HCT116 (cell line): ENCODE measurements around the gene CDK8. TPM values are rescaled to one million over a fixed set of nuclear protein-coding genes. Genes with fewer than 3 reads are reported as not detected.

Source experiments
- ATAC-seq: fragments of 200-7000 bp; cut with Tn5 transposase; 2 replicates; pipeline ENCODE4 v1.9.1; 2020; ENCODE audit warnings: mild to moderate bottlenecking, moderate library complexity
- BruUV-seq: library from RNA; stranded (reverse); fragments of 400-500 nt; replicated peaks from 2 replicates; lab custom pipeline; 2021; lab: Mats Ljungman, UMichigan
- CTCF ChIA-PET: fragments of 300-600 bp; sonication (Branson Sonifier 250); formaldehyde crosslinking; loops from one replicate; lab custom pipeline; 2021; ENCODE audit warnings: antibody characterized with exemption; lab: Charles Lee
- POLR2A ChIA-PET: fragments of 300-600, 350-600 bp; sonication (Branson Sonifier 250); formaldehyde crosslinking; loops from one replicate; lab custom pipeline; 2021; ENCODE audit warnings: antibody characterized with exemption; lab: Charles Lee
- RAD21 ChIA-PET, 2 experiments: fragments of 300-600 bp; sonication (Branson Sonifier 250); formaldehyde crosslinking; loops; one replicate each; lab custom pipeline; 2023; ENCODE audit warnings: low total read pairs in 2 of 2; ENCODE audit not compliant: uncharacterized antibody in 2 of 2, unreplicated experiment in 2 of 2, low non-redundant PET in 1 of 2; lab: Charles Lee
- DNase-seq: peaks from one replicate; pipeline ENCODE4 v3.0.0-alpha.2; 2010; ENCODE audit warnings: low read depth, low spot score
- H2AFZ ChIP-seq: fragments of 200-600 bp; shearing (Covaris generic), sonication (generic); 2 replicates; pipeline ENCODE4 v1.6.1; 2017; ENCODE audit warnings: low read depth, mixed run types, mixed read lengths, antibody characterized with exemption, low read length; ENCODE audit not compliant: poor library complexity, severe bottlenecking
- H3K27ac ChIP-seq: 2 replicates; pipeline ENCODE4 v1.5.1; 2012; ENCODE audit warnings: low read depth, low read length
- H3K27me3 ChIP-seq: fragments of 200-600 bp; sonication (generic); 2 replicates; pipeline ENCODE4 v1.6.1; 2016; ENCODE audit warnings: mixed run types, low read length, mixed read lengths; ENCODE audit not compliant: insufficient read depth
- H3K36me3 ChIP-seq, 2 experiments: fragments of 200-500 bp in 1 of 2; fragments of 200-600 bp in 1 of 2; sonication (Bioruptor generic) in 1 of 2; sonication (generic) in 1 of 2; 2 replicates each; pipeline versions ENCODE4 v1.5.1 to v1.6.1; 2014 to 2016; ENCODE audit warnings: low read length in 2 of 2, inconsistent platforms in 1 of 2, mixed read lengths in 1 of 2, mixed run types in 1 of 2; ENCODE audit not compliant: insufficient read depth in 2 of 2, control insufficient read depth in 1 of 2
- H3K4me1 ChIP-seq, 2 experiments: fragments of 200-600 bp in 1 of 2; sonication (generic) in 1 of 2; 2 replicates each; pipeline versions ENCODE4 v1.5.1 to v1.6.1; 2012 to 2017; ENCODE audit warnings: low read length in 2 of 2, inconsistent platforms in 1 of 2, mild to moderate bottlenecking in 1 of 2, mixed read lengths in 1 of 2, mixed run types in 1 of 2, moderate library complexity in 1 of 2; ENCODE audit not compliant: insufficient read depth in 2 of 2, control insufficient read depth in 1 of 2
- H3K4me2 ChIP-seq: fragments of 200-600 bp; sonication (generic); 2 replicates; pipeline ENCODE4 v1.6.1; 2017; ENCODE audit warnings: mixed run types, low read length, mixed read lengths
- H3K4me3 ChIP-seq, 2 experiments: fragments of 200-600 bp in 1 of 2; sonication (generic) in 1 of 2; replicated peaks in 1 of 2; 2 replicates each; pipeline ENCODE4 v1.5.1; 2011 to 2016; ENCODE audit warnings: low read length in 2 of 2, control low read depth in 1 of 2, low read depth in 1 of 2, mild to moderate bottlenecking in 1 of 2, mixed read lengths in 1 of 2, mixed run types in 1 of 2
- H3K79me2 ChIP-seq: fragments of 200-600 bp; sonication (generic); 2 replicates; pipeline ENCODE4 v1.6.1; 2017; ENCODE audit warnings: mild to moderate bottlenecking, mixed run types, low read length, moderate library complexity, mixed read lengths; ENCODE audit not compliant: insufficient read depth
- H3K9ac ChIP-seq: fragments of 200-600 bp; sonication (generic); 2 replicates; pipeline ENCODE4 v1.6.1; 2016; ENCODE audit warnings: low read length, mixed read lengths
- H3K9me2 ChIP-seq: fragments of 200-600 bp; sonication (generic), shearing (Covaris generic); 2 replicates; pipeline ENCODE4 v1.6.1; 2017; ENCODE audit warnings: mixed run types, mild to moderate bottlenecking, moderate library complexity; ENCODE audit not compliant: insufficient read depth
- H3K9me3 ChIP-seq, 2 experiments: fragments of 200-500 bp in 1 of 2; fragments of 200-600 bp in 1 of 2; sonication (Bioruptor generic) in 1 of 2; sonication (generic) in 1 of 2; 2 replicates each; pipeline ENCODE4 v1.6.1; 2014 to 2017; ENCODE audit warnings: low read length in 2 of 2, mixed read lengths in 2 of 2, inconsistent platforms in 1 of 2, low read depth in 1 of 2, mild to moderate bottlenecking in 1 of 2, mixed run types in 1 of 2, moderate library complexity in 1 of 2; ENCODE audit not compliant: control insufficient read depth in 1 of 2, insufficient read depth in 1 of 2
- H4K20me1 ChIP-seq: fragments of 200-600 bp; sonication (generic), shearing (Covaris generic); 2 replicates; pipeline ENCODE4 v1.6.1; 2017; ENCODE audit warnings: mixed run types, mild to moderate bottlenecking, moderate library complexity; ENCODE audit not compliant: insufficient read depth
- CBX3 ChIP-seq: IDR thresholded peaks from 2 replicates; pipeline ENCODE4 v1.6.1; 2012; ENCODE audit warnings: low read depth
- CEBPB ChIP-seq: IDR thresholded peaks from 2 replicates; pipeline ENCODE4 v1.6.1; 2012; ENCODE audit warnings: low read depth
- EZH2 ChIP-seq: fragments of 200-600 bp; sonication (generic); IDR thresholded peaks from 2 replicates; pipeline ENCODE4 v1.6.1; 2017; ENCODE audit warnings: antibody characterized with exemption, mixed run types
- JUND ChIP-seq: IDR thresholded peaks from 2 replicates; pipeline ENCODE4 v1.6.1; 2012
- POLR2A ChIP-seq: IDR thresholded peaks from 2 replicates; pipeline ENCODE4 v1.7.0; 2011; ENCODE audit warnings: borderline replicate concordance; ENCODE audit not compliant: insufficient read depth, insufficient read length; ENCODE audit errors: extremely low read depth
- POLR2AphosphoS5 ChIP-seq: IDR thresholded peaks from 2 replicates; pipeline ENCODE4 v1.6.1; 2011; ENCODE audit warnings: mild to moderate bottlenecking, low read depth, low read length, moderate library complexity
- RAD21 ChIP-seq: IDR thresholded peaks from 2 replicates; pipeline ENCODE4 v1.6.1; 2012; ENCODE audit warnings: low read depth, mild to moderate bottlenecking
- SP1 ChIP-seq: IDR thresholded peaks from 2 replicates; pipeline ENCODE4 v1.6.1; 2012; ENCODE audit warnings: low read depth
- SRF ChIP-seq: IDR thresholded peaks from 2 replicates; pipeline ENCODE4 v1.6.1; 2012; ENCODE audit warnings: low read depth
- TCF7L2 ChIP-seq: IDR thresholded peaks from 2 replicates; pipeline ENCODE4 v1.7.0; 2011; ENCODE audit warnings: borderline replicate concordance, inconsistent platforms; ENCODE audit not compliant: insufficient read depth, insufficient read length; ENCODE audit errors: extremely low read depth
- YY1 ChIP-seq: IDR thresholded peaks from 2 replicates; pipeline ENCODE4 v1.6.1; 2011; ENCODE audit warnings: low read length, low read depth, moderate library complexity, mild to moderate bottlenecking; ENCODE audit not compliant: insufficient replicate concordance; ENCODE audit errors: extremely low read depth
- ZFX ChIP-seq: fragments of 450-650 bp; IDR thresholded peaks from 2 replicates; pipeline ENCODE4 v1.6.1; 2017
- ZNF274 ChIP-seq: fragments of 200-500 bp; sonication (Bioruptor generic); IDR thresholded peaks from 2 replicates; pipeline ENCODE4 v1.6.1; 2014; ENCODE audit warnings: mild to moderate bottlenecking, low read depth, low read length, inconsistent platforms
- intact Hi-C: fragments of 100-400 bp; cut with micrococcal nuclease; formaldehyde crosslinking; loops from 2 replicates; pipeline ENCODE4 v1.10.0; 2022
- total RNA-seq: library from RNA; stranded (reverse); gene quantifications from one replicate; pipeline ENCODE4 v1.2.1, GENCODE V29; 2021; ENCODE audit not compliant: unreplicated experiment
- TF ChIP-seq, protein P1 (sequence below): IDR thresholded peaks from 2 replicates; pipeline ENCODE4 v1.6.1; 2012; ENCODE audit warnings: low read depth
- TF ChIP-seq, protein P2 (sequence below): IDR thresholded peaks from 2 replicates; pipeline ENCODE4 v1.6.1; 2011; ENCODE audit warnings: mild to moderate bottlenecking, low read length, moderate library complexity; ENCODE audit not compliant: insufficient replicate concordance; ENCODE audit errors: extremely low read depth
- TF ChIP-seq, protein P3 (sequence below), 3 experiments: fragments of 200-600 bp in 1 of 3; sonication (generic) in 1 of 3; IDR thresholded peaks in 2 of 3; conservative IDR thresholded peaks in 1 of 3; 2 replicates each; pipeline ENCODE4 v1.5.1; 2012 to 2017; ENCODE audit warnings: low read depth in 2 of 3, low read length in 2 of 3, antibody characterized with exemption in 1 of 3, borderline replicate concordance in 1 of 3, control low read depth in 1 of 3, mild to moderate bottlenecking in 1 of 3, mixed read lengths in 1 of 3, mixed run types in 1 of 3, moderate library complexity in 1 of 3; ENCODE audit not compliant: insufficient read depth in 1 of 3

The CDK8 gene
- total RNA-seq, 1 experiment from 2014 or later = 23.8 TPM

GRCh38 chr13:26246154-26246553 is 7.8 kb upstream of the CDK8 start:
- no peak overlapping the region for H3K27ac ChIP-seq
- CTCF ChIA-PET = no interaction called here
- no peak overlapping the region for H3K4me3 ChIP-seq
- no peak for DNase-seq
- POLR2A ChIA-PET = no interaction called here
- H3K79me2 ChIP-seq = no peaks in the 10 kb centered on the region
- H3K4me2 ChIP-seq = no peak overlapping the region
- RAD21 ChIA-PET = no interaction called here
- no peaks in the 10 kb centered on the region for H4K20me1 ChIP-seq
- H3K36me3 ChIP-seq = no peaks in the 10 kb centered on the region
- ATAC-seq = no peak
- H3K9ac ChIP-seq = no peak overlapping the region
- H2AFZ ChIP-seq = no peak overlapping the region
- no TSS peak for BruUV-seq
- H3K4me1 ChIP-seq = no peaks in the 10 kb centered on the region
- H3K9me3 ChIP-seq = no peaks in the 10 kb centered on the region
- TF ChIP-seq EZH2 = no peak
- no peak for TF ChIP-seq ZFX
- TF ChIP-seq CBX3 = no peak
- TF ChIP-seq RAD21 = no peak
- TF ChIP-seq SRF = no peak
- TF ChIP-seq, protein P1, sequence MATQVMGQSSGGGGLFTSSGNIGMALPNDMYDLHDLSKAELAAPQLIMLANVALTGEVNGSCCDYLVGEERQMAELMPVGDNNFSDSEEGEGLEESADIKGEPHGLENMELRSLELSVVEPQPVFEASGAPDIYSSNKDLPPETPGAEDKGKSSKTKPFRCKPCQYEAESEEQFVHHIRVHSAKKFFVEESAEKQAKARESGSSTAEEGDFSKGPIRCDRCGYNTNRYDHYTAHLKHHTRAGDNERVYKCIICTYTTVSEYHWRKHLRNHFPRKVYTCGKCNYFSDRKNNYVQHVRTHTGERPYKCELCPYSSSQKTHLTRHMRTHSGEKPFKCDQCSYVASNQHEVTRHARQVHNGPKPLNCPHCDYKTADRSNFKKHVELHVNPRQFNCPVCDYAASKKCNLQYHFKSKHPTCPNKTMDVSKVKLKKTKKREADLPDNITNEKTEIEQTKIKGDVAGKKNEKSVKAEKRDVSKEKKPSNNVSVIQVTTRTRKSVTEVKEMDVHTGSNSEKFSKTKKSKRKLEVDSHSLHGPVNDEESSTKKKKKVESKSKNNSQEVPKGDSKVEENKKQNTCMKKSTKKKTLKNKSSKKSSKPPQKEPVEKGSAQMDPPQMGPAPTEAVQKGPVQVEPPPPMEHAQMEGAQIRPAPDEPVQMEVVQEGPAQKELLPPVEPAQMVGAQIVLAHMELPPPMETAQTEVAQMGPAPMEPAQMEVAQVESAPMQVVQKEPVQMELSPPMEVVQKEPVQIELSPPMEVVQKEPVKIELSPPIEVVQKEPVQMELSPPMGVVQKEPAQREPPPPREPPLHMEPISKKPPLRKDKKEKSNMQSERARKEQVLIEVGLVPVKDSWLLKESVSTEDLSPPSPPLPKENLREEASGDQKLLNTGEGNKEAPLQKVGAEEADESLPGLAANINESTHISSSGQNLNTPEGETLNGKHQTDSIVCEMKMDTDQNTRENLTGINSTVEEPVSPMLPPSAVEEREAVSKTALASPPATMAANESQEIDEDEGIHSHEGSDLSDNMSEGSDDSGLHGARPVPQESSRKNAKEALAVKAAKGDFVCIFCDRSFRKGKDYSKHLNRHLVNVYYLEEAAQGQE = no peak
- TF ChIP-seq, protein P2, sequence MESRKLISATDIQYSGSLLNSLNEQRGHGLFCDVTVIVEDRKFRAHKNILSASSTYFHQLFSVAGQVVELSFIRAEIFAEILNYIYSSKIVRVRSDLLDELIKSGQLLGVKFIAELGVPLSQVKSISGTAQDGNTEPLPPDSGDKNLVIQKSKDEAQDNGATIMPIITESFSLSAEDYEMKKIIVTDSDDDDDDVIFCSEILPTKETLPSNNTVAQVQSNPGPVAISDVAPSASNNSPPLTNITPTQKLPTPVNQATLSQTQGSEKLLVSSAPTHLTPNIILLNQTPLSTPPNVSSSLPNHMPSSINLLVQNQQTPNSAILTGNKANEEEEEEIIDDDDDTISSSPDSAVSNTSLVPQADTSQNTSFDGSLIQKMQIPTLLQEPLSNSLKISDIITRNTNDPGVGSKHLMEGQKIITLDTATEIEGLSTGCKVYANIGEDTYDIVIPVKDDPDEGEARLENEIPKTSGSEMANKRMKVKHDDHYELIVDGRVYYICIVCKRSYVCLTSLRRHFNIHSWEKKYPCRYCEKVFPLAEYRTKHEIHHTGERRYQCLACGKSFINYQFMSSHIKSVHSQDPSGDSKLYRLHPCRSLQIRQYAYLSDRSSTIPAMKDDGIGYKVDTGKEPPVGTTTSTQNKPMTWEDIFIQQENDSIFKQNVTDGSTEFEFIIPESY = no peak
- TF ChIP-seq TCF7L2 = no peak
- TF ChIP-seq, protein P3, sequence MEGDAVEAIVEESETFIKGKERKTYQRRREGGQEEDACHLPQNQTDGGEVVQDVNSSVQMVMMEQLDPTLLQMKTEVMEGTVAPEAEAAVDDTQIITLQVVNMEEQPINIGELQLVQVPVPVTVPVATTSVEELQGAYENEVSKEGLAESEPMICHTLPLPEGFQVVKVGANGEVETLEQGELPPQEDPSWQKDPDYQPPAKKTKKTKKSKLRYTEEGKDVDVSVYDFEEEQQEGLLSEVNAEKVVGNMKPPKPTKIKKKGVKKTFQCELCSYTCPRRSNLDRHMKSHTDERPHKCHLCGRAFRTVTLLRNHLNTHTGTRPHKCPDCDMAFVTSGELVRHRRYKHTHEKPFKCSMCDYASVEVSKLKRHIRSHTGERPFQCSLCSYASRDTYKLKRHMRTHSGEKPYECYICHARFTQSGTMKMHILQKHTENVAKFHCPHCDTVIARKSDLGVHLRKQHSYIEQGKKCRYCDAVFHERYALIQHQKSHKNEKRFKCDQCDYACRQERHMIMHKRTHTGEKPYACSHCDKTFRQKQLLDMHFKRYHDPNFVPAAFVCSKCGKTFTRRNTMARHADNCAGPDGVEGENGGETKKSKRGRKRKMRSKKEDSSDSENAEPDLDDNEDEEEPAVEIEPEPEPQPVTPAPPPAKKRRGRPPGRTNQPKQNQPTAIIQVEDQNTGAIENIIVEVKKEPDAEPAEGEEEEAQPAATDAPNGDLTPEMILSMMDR (IDR thresholded peaks at IDR 0.05 in 2 of 3, conservative IDR thresholded peaks at IDR 0.05 in 1 of 3; ENCODE audit: borderline replicate concordance in 1 of 3, insufficient read depth in 1 of 3, low read depth in 2 of 3, low read length in 2 of 3) = no peak
- no peak for TF ChIP-seq POLR2A
- TF ChIP-seq JUND = no peak
- no peak for TF ChIP-seq YY1
- TF ChIP-seq SP1 = no peak
- no peak for TF ChIP-seq POLR2AphosphoS5
- TF ChIP-seq CEBPB = no peak
- no peak for TF ChIP-seq ZNF274
- H3K9me2 ChIP-seq = no peaks in the 10 kb centered on the region
- intact Hi-C loops = no loop called here
- no peaks in the 10 kb centered on the region for H3K27me3 ChIP-seq
